Transverse colon (tissue), 3 donors: ENCODE data around the gene GOLT1A.

Experiments used
- CTCF ChIP-seq, 5 experiments: fragments of 200-600 bp in 3 of 5; fragments of 450-650 bp in 2 of 5; sonication (generic) in 3 of 5; IDR thresholded peaks; 1 replicate in 2 of 5; 2 replicates in 3 of 5; pipeline ENCODE4 v1.5.1; 2016 to 2017; ENCODE audit warnings: antibody characterized with exemption in 5 of 5, inconsistent platforms in 3 of 5, mild to moderate bottlenecking in 2 of 5, moderate library complexity in 1 of 5
- EP300 ChIP-seq: sonication (generic); formaldehyde crosslinking; IDR thresholded peaks from one replicate; pipeline ENCODE4 v1.6.1; 2017; ENCODE audit warnings: antibody characterized with exemption, low read depth
- POLR2A ChIP-seq: fragments of 450-650 bp; IDR thresholded peaks from one replicate; pipeline ENCODE4 v1.6.1; 2016; ENCODE audit warnings: antibody characterized with exemption, mild to moderate bottlenecking, moderate library complexity

DNA sequence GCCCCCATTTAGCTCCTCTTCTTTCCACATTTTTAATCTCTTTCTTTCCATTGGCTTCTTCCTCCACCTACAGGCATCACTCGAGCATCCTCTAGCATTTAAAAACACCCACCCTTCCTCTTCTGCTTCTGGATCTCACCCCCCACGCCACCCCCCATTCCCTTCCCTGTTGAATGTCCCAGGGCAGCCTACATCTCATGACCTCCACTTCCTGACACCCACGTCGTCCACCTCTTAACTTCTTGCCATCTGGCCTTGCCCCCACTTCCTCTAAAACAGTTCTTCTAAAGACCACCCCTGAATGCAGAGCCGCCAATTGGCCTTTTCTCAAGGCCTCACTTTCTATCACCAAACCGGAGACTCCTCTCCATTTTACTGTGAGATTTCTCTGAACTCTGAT, 55.8 kb downstream of the GOLT1A start:
- TF ChIP-seq CTCF (IDR thresholded peaks at IDR 0.05) (no peak), POLR2A (no peak), EP300 (no peak)
